HepG2 (cell line): ENCODE results near the gene NXPE1. TPM values are rescaled to one million over a fixed set of nuclear protein-coding genes. Genes with fewer than 3 reads are reported as not detected.

ENCODE experiments used
- ATAC-seq: fragments of 200-7000 bp; cut with Tn5 transposase; 3 replicates; pipeline ENCODE4 v1.9.1; 2020; ENCODE audit warnings: mild to moderate bottlenecking, moderate library complexity
- Bru-seq: library from RNA; stranded (reverse); fragments of 400-500 nt; gene quantifications from one replicate; lab custom pipeline; 2021; lab: Mats Ljungman, UMichigan
- BruChase-seq, 2 experiments: library from RNA; stranded (reverse); fragments of 400-500 nt; gene quantifications; one replicate each; lab custom pipeline; 2021; lab: Mats Ljungman, UMichigan
- BruUV-seq: library from RNA; stranded (reverse); fragments of 400-500 nt; replicated peaks from 2 replicates; lab custom pipeline; 2021; lab: Mats Ljungman, UMichigan
- CTCF ChIA-PET: fragments of 300-600 bp; formaldehyde crosslinking; extraction: SDS; loops from one replicate; lab custom pipeline; 2021; ENCODE audit warnings: low total read pairs, inconsistent platforms, low intra/inter-chr PET ratio; lab: Yijun Ruan, JAX
- POLR2A ChIA-PET: fragments of 350-600 bp; sonication (Branson Sonifier 250); formaldehyde crosslinking; loops from one replicate; lab custom pipeline; 2020; ENCODE audit warnings: antibody characterized with exemption, inconsistent platforms; lab: Yijun Ruan, JAX
- DNase-seq: peaks from one replicate; pipeline ENCODE4 v3.0.0-alpha.2; 2015; ENCODE audit warnings: low spot score
- FAIRE-seq: peaks from 3 replicates; lab custom pipeline; 2011; peaks lifted over from hg19 to GRCh38; lab: Jason Lieb, UNC
- H2AFZ ChIP-seq: one replicate; pipeline ENCODE4 v1.6.1; 2011; ENCODE audit warnings: low read length, inconsistent platforms
- H3K27ac ChIP-seq: fragments of 300-600 bp; 3 replicates; pipeline ENCODE4 v1.8.0; 2011; ENCODE audit warnings: mixed run types, mild to moderate bottlenecking, mixed read lengths, low read length, inconsistent platforms; ENCODE audit not compliant: insufficient read depth; ENCODE audit errors: extremely low read length
- H3K27me3 ChIP-seq, 2 experiments: fragments of 200-600 bp in 1 of 2; 2 replicates in 1 of 2; 3 replicates in 1 of 2; pipeline versions ENCODE4 v1.6.0 to v1.8.0; 2011; ENCODE audit warnings: low read length in 2 of 2, mild to moderate bottlenecking in 2 of 2, moderate library complexity in 2 of 2, inconsistent platforms in 1 of 2; ENCODE audit not compliant: insufficient read depth in 2 of 2, control insufficient read depth in 1 of 2
- H3K36me3 ChIP-seq, 2 experiments: fragments of 200-600 bp in 1 of 2; replicated peaks in 1 of 2; 2 replicates in 1 of 2; 3 replicates in 1 of 2; pipeline versions ENCODE4 v1.5.1 to v1.8.0; 2011; ENCODE audit warnings: low read length in 2 of 2, inconsistent platforms in 1 of 2; ENCODE audit not compliant: insufficient read depth in 2 of 2, control insufficient read depth in 1 of 2
- H3K4me1 ChIP-seq: 2 replicates; pipeline ENCODE4 v1.5.1; 2012; ENCODE audit warnings: low read length, inconsistent platforms; ENCODE audit not compliant: insufficient read depth
- H3K4me2 ChIP-seq: 2 replicates; pipeline ENCODE4 v1.6.0; 2011; ENCODE audit warnings: low read depth, low read length, inconsistent platforms
- H3K4me3 ChIP-seq, 3 experiments: fragments of 200-600 bp in 1 of 3; sonication (generic), shearing (Covaris generic) in 1 of 3; replicated peaks in 1 of 3; 2 replicates each; pipeline ENCODE4 v1.5.1; 2011 to 2016; ENCODE audit warnings: low read length in 3 of 3, inconsistent platforms in 2 of 3, low read depth in 2 of 3, mild to moderate bottlenecking in 2 of 3, control low read depth in 1 of 3, mixed read lengths in 1 of 3; ENCODE audit not compliant: insufficient read depth in 1 of 3
- H3K79me2 ChIP-seq: one replicate; pipeline ENCODE4 v1.6.1; 2011; ENCODE audit warnings: low read length, inconsistent platforms; ENCODE audit not compliant: insufficient read depth
- H3K9ac ChIP-seq: 2 replicates; pipeline ENCODE4 v1.6.0; 2011; ENCODE audit warnings: mild to moderate bottlenecking, low read depth, low read length, inconsistent platforms; ENCODE audit not compliant: insufficient read depth
- H3K9me3 ChIP-seq: 2 replicates; pipeline ENCODE4 v1.5.1; 2012; ENCODE audit warnings: mild to moderate bottlenecking, low read length
- H4K20me1 ChIP-seq: 2 replicates; pipeline ENCODE4 v1.6.0; 2011; ENCODE audit warnings: inconsistent platforms, mild to moderate bottlenecking, low read length, moderate library complexity; ENCODE audit not compliant: insufficient read depth
- CENPBD1 ChIP-seq: sonication (generic); formaldehyde crosslinking; IDR thresholded peaks from 2 replicates; pipeline ENCODE4 v1.8.0; 2022; ENCODE audit warnings: missing genetic modification reagents, low read depth, mild to moderate bottlenecking, borderline replicate concordance
- PLRG1 ChIP-seq: fragments of 450-650 bp; conservative IDR thresholded peaks from 2 replicates; pipeline ENCODE4 v1.6.1; 2016
- ZHX1 ChIP-seq: sonication (generic); formaldehyde crosslinking; IDR thresholded peaks from 2 replicates; pipeline ENCODE4 v1.8.1; 2022; ENCODE audit warnings: low read depth, mild to moderate bottlenecking, missing genetic modification reagents
- WGBS: methylation state at CpG from one replicate; pipeline ENCODE4 v1.1.6; 2017; ENCODE audit warnings: low lambda C conversion rate; 5-methylcytosine and 5-hydroxymethylcytosine counted together
- in situ Hi-C: cut with HindIII; loops from 2 replicates; pipeline ENCODE4 v1.10.0; 2017; ENCODE audit warnings: low pct_unique_long_range_greater_than_20kb; ENCODE audit not compliant: extremely low pct_ligation_motif_present
- intact Hi-C: fragments of 100-400 bp; cut with micrococcal nuclease; formaldehyde crosslinking; loops from one replicate; pipeline ENCODE4 v1.10.0; 2022; ENCODE audit not compliant: unreplicated experiment
- long read RNA-seq, 2 experiments: library from RNA in 1 of 2; library from polyadenylated mRNA in 1 of 2; stranded (forward) in 1 of 2; unstranded in 1 of 2; transcript quantifications; one replicate each; pipeline ENCODE4 v2.0.0, GENCODE V29; 2019 to 2022
- polyA minus RNA-seq, 3 experiments: library from RNA; depleted of rRNA, polyadenylated mRNA; stranded (reverse); fragments of >200 nt; gene quantifications; 2 replicates each; pipeline ENCODE4 v1.2.3, GENCODE V29; 2011; ENCODE audit warnings: low replicate concordance in 1 of 3
- polyA plus RNA-seq, 8 experiments: library from polyadenylated mRNA; depleted of rRNA in 3 of 8; stranded (reverse) in 7 of 8; unstranded in 1 of 8; fragments of >200 nt; fragmentation: Illumina TruSeq in 4 of 8; extraction: Trizol in 4 of 8; gene quantifications; 2 replicates each; pipeline versions ENCODE4 v1.2.1 to v1.2.3, GENCODE V29; 2011 to 2016; ENCODE audit warnings: low read depth in 4 of 8, missing spikeins in 1 of 8, mixed read lengths in 1 of 8; ENCODE audit not compliant: insufficient read depth in 1 of 8
- total RNA-seq, 5 experiments: library from RNA; depleted of rRNA; stranded (reverse); fragments of >200 nt; fragmentation: Illumina TruSeq; extraction: Trizol; gene quantifications; 2 replicates each; pipeline ENCODE4 v1.2.3, GENCODE V29; 2016; ENCODE audit warnings: low read depth in 1 of 5

NXPE1 gene
- not detected in 2 replicates for total RNA-seq (2016; rRNA removed; fragmentation: Illumina TruSeq; extraction: Trizol)
- not detected in 2 replicates for total RNA-seq (2016; cell fraction: cytosol; rRNA removed; fragmentation: Illumina TruSeq; extraction: Trizol; ENCODE audit: low read depth)
- not detected in 2 replicates for total RNA-seq (2016; cell fraction: insoluble cytoplasmic fraction; rRNA removed; fragmentation: Illumina TruSeq; extraction: Trizol)
- not detected in 2 replicates for total RNA-seq (2016; cell fraction: membrane; rRNA removed; fragmentation: Illumina TruSeq; extraction: Trizol)
- not detected in 2 replicates for total RNA-seq (2016; cell fraction: nucleus; rRNA removed; fragmentation: Illumina TruSeq; extraction: Trizol)
- not detected in 2 replicates for polyA plus RNA-seq (2011; rRNA removed)
- not detected in 2 replicates for polyA plus RNA-seq (2011; cell fraction: cytosol; rRNA removed)
- not detected in 2 replicates for polyA plus RNA-seq (2011; cell fraction: nucleus; rRNA removed)
- polyA plus RNA-seq (2012) = not detected in 2 replicates
- polyA plus RNA-seq (2016; cell fraction: cytosol; fragmentation: Illumina TruSeq; extraction: Trizol; ENCODE audit: low read depth) = not detected in 2 replicates
- not detected in 2 replicates for polyA plus RNA-seq (2016; cell fraction: insoluble cytoplasmic fraction; fragmentation: Illumina TruSeq; extraction: Trizol; ENCODE audit: low read depth)
- not detected in 2 replicates for polyA plus RNA-seq (2016; cell fraction: membrane; fragmentation: Illumina TruSeq; extraction: Trizol; ENCODE audit: low read depth)
- not detected in 2 replicates for polyA plus RNA-seq (2016; cell fraction: nucleus; fragmentation: Illumina TruSeq; extraction: Trizol; ENCODE audit: insufficient read depth, low read depth)
- not detected in 2 replicates for polyA minus RNA-seq (2011; rRNA and poly(A)+ RNA removed; ENCODE audit: low replicate concordance)
- not detected in 2 replicates for polyA minus RNA-seq (2011; cell fraction: cytosol; rRNA and poly(A)+ RNA removed)
- polyA minus RNA-seq (2011; cell fraction: nucleus; rRNA and poly(A)+ RNA removed) = not detected in 2 replicates
- Bru-seq, nascent RNA = not detected
- BruChase-seq, experiment 1, labeled RNA remaining after a 6-hour chase = not detected
- BruChase-seq, experiment 2, labeled RNA remaining after a 2-hour chase = not detected
- long read RNA-seq, experiment 1 = 0 reads
- long read RNA-seq, experiment 2 = 0 reads

GRCh38 chr11:114559425-114560310 lies at the start of gene NXPE1:
TSS of gene NXPE1 (minus strand) at chr11:114559881. CDS start at chr11:114551201, 8,680 bp downstream.
- H3K36me3 ChIP-seq = no peaks in the 10 kb centered on the region
- POLR2A ChIA-PET = no interaction called here
- H3K79me2 ChIP-seq = no peaks in the 10 kb centered on the region
- DNase-seq = no peak
- H3K27ac ChIP-seq = no peak within 1 kb of the TSS
- H4K20me1 ChIP-seq = no peaks in the 10 kb centered on the region
- FAIRE-seq = no peak
- in situ Hi-C loops = no loop called here
- H3K4me1 ChIP-seq = no peaks in the 10 kb centered on the region
- TF ChIP-seq CENPBD1 (CRISPR knock-in tag) (no peak), ZHX1 (CRISPR knock-in tag) (no peak), PLRG1 (no peak)
- TF ChIP-seq, all 625 proteins: peak for 0
- no peak within 1 kb of the TSS for H3K9ac ChIP-seq
- ATAC-seq = no peak
- H3K4me2 ChIP-seq = no peak within 1 kb of the TSS
- no peaks in the 10 kb centered on the region for H3K9me3 ChIP-seq
- BruUV-seq = no TSS peak
- no peak within 1 kb of the TSS for H3K4me3 ChIP-seq
- 7% methylated on average over 4 of the region's 4 CpGs for WGBS
- intact Hi-C loops = no loop called here
- no peaks in the 10 kb centered on the region; a peak in 1 of 5 replicates for H3K27me3 ChIP-seq
- no peak within 1 kb of the TSS for H2AFZ ChIP-seq
- CTCF ChIA-PET = no interaction called here
